ENCODE results near the gene ADAMTS14. TPM values are rescaled to one million over a fixed set of nuclear protein-coding genes. Genes with fewer than 3 reads are reported as not detected.

Gene ADAMTS14
- total RNA-seq, 1 experiment from 2014 or later, result 1.6 TPM

DNA sequence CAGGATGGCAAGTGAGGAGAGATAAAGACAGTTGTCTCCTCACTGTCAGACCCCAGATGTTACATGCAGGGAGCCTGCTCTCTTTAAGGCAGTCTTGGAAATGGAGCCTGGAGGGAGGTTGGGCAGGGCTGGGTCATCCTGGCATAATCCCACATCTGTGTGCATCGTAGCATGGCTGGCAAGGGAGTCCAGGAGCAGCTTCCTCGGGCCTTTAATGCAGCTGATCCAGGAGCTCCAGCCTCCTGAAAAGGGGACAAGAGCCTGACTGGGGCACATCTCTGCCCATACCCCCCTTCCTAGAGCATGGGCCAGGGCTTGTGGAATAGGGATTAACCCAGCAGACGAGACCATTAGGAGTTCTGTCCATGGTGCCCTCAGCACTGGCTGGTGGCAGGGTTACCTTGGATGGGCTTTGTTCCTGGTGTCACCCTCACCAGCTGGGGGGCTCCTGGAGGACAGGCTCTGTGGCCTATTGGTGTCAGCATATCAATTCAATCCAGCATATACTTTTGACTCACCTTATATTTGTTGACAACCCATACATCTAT is 77.9 kb downstream of the ADAMTS14 start:
- H3K14ac ChIP-seq (ENCODE audit: insufficient read depth, low read length), result no peak overlapping the region
- H3K56ac ChIP-seq (ENCODE audit: insufficient read length, low read depth, low read length), result no peak overlapping the region
- DNase-seq, result no peak
- H3K9me3 ChIP-seq (ENCODE audit: control insufficient read depth, low read depth, low read length), result no peaks in the 10 kb centered on the region
- H3K79me2 ChIP-seq (ENCODE audit: insufficient read depth, low read length), result no peaks in the 10 kb centered on the region
- no peak overlapping the region for H2BK120ac ChIP-seq (ENCODE audit: low read depth, low read length, poor library complexity, severe bottlenecking)
- no peak overlapping the region for H2BK12ac ChIP-seq (ENCODE audit: insufficient read length, low read depth, low read length)
- H2BK15ac ChIP-seq (ENCODE audit: low read depth, low read length), result no peak overlapping the region
- no peak overlapping the region for H3K27ac ChIP-seq (ENCODE audit: insufficient read length, low read depth, low read length)
- no peaks in the 10 kb centered on the region for H3K23me2 ChIP-seq (ENCODE audit: insufficient read length, low read depth, low read length, poor library complexity, severe bottlenecking)
- H3K27me3 Mint-ChIP-seq (ENCODE audit: low read depth), result no peaks in the 10 kb centered on the region
- H3K18ac ChIP-seq (ENCODE audit: insufficient read length, low read depth, low read length), result no peak overlapping the region
- H4K20me1 ChIP-seq (ENCODE audit: control insufficient read depth, insufficient read depth, insufficient read length), result no peaks in the 10 kb centered on the region
- H2BK5ac ChIP-seq (ENCODE audit: insufficient read length, low read length), result no peak overlapping the region
- no peak overlapping the region for H3K4me2 ChIP-seq (ENCODE audit: insufficient read depth, insufficient read length, low read length)
- no peak overlapping the region for H3K9ac ChIP-seq (ENCODE audit: extremely low read depth, insufficient read length, low read length)
- no peaks in the 10 kb centered on the region for H3K79me1 ChIP-seq (ENCODE audit: insufficient read depth, low read depth, low read length, poor library complexity, severe bottlenecking)
- TF ChIP-seq, protein P1, sequence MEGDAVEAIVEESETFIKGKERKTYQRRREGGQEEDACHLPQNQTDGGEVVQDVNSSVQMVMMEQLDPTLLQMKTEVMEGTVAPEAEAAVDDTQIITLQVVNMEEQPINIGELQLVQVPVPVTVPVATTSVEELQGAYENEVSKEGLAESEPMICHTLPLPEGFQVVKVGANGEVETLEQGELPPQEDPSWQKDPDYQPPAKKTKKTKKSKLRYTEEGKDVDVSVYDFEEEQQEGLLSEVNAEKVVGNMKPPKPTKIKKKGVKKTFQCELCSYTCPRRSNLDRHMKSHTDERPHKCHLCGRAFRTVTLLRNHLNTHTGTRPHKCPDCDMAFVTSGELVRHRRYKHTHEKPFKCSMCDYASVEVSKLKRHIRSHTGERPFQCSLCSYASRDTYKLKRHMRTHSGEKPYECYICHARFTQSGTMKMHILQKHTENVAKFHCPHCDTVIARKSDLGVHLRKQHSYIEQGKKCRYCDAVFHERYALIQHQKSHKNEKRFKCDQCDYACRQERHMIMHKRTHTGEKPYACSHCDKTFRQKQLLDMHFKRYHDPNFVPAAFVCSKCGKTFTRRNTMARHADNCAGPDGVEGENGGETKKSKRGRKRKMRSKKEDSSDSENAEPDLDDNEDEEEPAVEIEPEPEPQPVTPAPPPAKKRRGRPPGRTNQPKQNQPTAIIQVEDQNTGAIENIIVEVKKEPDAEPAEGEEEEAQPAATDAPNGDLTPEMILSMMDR (conservative IDR thresholded peaks at IDR 0.05), result no peak
- H3K23ac ChIP-seq (ENCODE audit: insufficient read length, low read depth, low read length), result no peak overlapping the region
- H3K27me3 ChIP-seq (ENCODE audit: insufficient read depth, low read length), result no peaks in the 10 kb centered on the region
- H3T11ph ChIP-seq (ENCODE audit: low read length), result no peak overlapping the region
- H3K36me3 Mint-ChIP-seq (ENCODE audit: insufficient read depth in 1 of 3, low read depth in 3 of 3), result peaks cover 0 to 4% (median 0%) of the 10 kb centered on the region in 3 experiments; a peak in 2 of 7 replicates
- H2AFZ ChIP-seq (ENCODE audit: low read length), result no peak overlapping the region
- WGBS (ENCODE audit: extremely low coverage, insufficient read length, low lambda C conversion rate), result no CpG with 5 or more reads among the region's 3 CpGs
- H3K27ac Mint-ChIP-seq, result no peak overlapping the region
- no peaks in the 10 kb centered on the region; the same call in 1 of the 2 replicates for H3K4me1 ChIP-seq (ENCODE audit: insufficient read depth, low read length)
- H4K8ac ChIP-seq (replicated peaks; ENCODE audit: insufficient read length, low read depth, low read length), result no peak overlapping the region
- H2BK20ac ChIP-seq (ENCODE audit: low read depth, low read length, poor library complexity, severe bottlenecking), result no peak overlapping the region
- no peaks in the 10 kb centered on the region for H3K9me3 Mint-ChIP-seq
- no peak overlapping the region for H3K4ac ChIP-seq (ENCODE audit: low read depth, low read length)
- no peak overlapping the region for H4K91ac ChIP-seq (ENCODE audit: insufficient read length, low read depth, low read length)
- no peak overlapping the region for H2AK5ac ChIP-seq (ENCODE audit: insufficient read length, low read length)
- H3K4me3 Mint-ChIP-seq, result no peak overlapping the region
- H3K4me1 Mint-ChIP-seq, result peaks cover 12 to 15% of the 10 kb centered on the region in 2 experiments
- H4K5ac ChIP-seq (ENCODE audit: insufficient read length, low read depth, low read length), result no peak overlapping the region
